Activated naive CD8-positive, alpha-beta T cell treated with anti-CD3 and anti-CD28 coated beads, Interleukin-2, amount 50 U/mL, for 24 hours (primary cell): ENCODE data around the gene SNIP1.
"Not testable (repeated sequence)": the region's sequence is repeated elsewhere in the genome, so short reads cannot be mapped to it uniquely, and the experiment has no call there.

Experiments
- ATAC-seq: fragments of 150-1000 bp; cut with Tn5 transposase; one replicate; pipeline ENCODE4 v1.10.0; 2021
- DNase-seq: peaks from one replicate; pipeline ENCODE4 v3.0.0; 2021
- H3K27ac Mint-ChIP-seq: one replicate; pipeline ENCODE4 v1.8.0; 2021; ENCODE audit warnings: mild to moderate bottlenecking, mixed read lengths
- H3K27me3 Mint-ChIP-seq: one replicate; pipeline ENCODE4 v1.8.0; 2021; ENCODE audit warnings: mixed read lengths
- H3K36me3 Mint-ChIP-seq: one replicate; pipeline ENCODE4 v1.8.0; 2021; ENCODE audit warnings: low read depth, mixed read lengths
- H3K4me1 Mint-ChIP-seq: one replicate; pipeline ENCODE4 v1.8.0; 2021; ENCODE audit warnings: mixed read lengths
- H3K4me3 Mint-ChIP-seq: one replicate; pipeline ENCODE4 v1.8.0; 2021; ENCODE audit warnings: mild to moderate bottlenecking, moderate library complexity, mixed read lengths
- H3K9me3 Mint-ChIP-seq: one replicate; pipeline ENCODE4 v1.8.0; 2021; ENCODE audit warnings: mixed read lengths

SNIP1 gene

GRCh38 chr1:37564892-37565291 is 10.8 kb upstream of the SNIP1 start:
- Mint-ChIP-seq H3K27me3 (no peaks in the 10 kb centered on the region), H3K27ac (peak overlapping the region; percentile 19), H3K36me3 (peaks cover 44% of the 10 kb centered on the region), H3K9me3 (no peaks in the 10 kb centered on the region), H3K4me1 (no peaks in the 10 kb centered on the region), H3K4me3 (no peak overlapping the region)
- no peak for ATAC-seq
- DNase-seq = no peak

- H3K27ac Mint-ChIP-seq = no peak overlapping the region
- peaks cover 25% of the 10 kb centered on the region for H3K36me3 Mint-ChIP-seq
- H3K27me3 Mint-ChIP-seq = no peaks in the 10 kb centered on the region
- H3K9me3 Mint-ChIP-seq = no peaks in the 10 kb centered on the region
- ATAC-seq = no peak
- H3K4me1 Mint-ChIP-seq = no peaks in the 10 kb centered on the region
- H3K4me3 Mint-ChIP-seq = no peak overlapping the region
- no peak for DNase-seq
These were observed 8.9 kb upstream of the SNIP1 start for GRCh38 chr1:37562984-37563383.

- ATAC-seq (no peak), DNase-seq (peak; percentile 49)
- Mint-ChIP-seq H3K4me1 (peaks cover 2% of the 10 kb centered on the region), H3K4me3 (no peak overlapping the region), H3K9me3 (no peaks in the 10 kb centered on the region), H3K27ac (no peak overlapping the region), H3K27me3 (no peaks in the 10 kb centered on the region), H3K36me3 (peaks cover 16% of the 10 kb centered on the region)
These were observed 7.3 kb upstream of the SNIP1 start for GRCh38 chr1:37561133-37562132.

GRCh38 chr1:37560401-37561132 is 6.5 kb upstream of the SNIP1 start:
- H3K4me1 Mint-ChIP-seq = peaks cover 5% of the 10 kb centered on the region
- no peaks in the 10 kb centered on the region for H3K9me3 Mint-ChIP-seq
- ATAC-seq (no peak), DNase-seq (no peak)
- no peak overlapping the region for H3K27ac Mint-ChIP-seq
- no peak overlapping the region for H3K4me3 Mint-ChIP-seq
- H3K36me3 Mint-ChIP-seq = peaks cover 10% of the 10 kb centered on the region
- H3K27me3 Mint-ChIP-seq = no peaks in the 10 kb centered on the region

- not testable (repeated sequence) for H3K27ac Mint-ChIP-seq, H3K9me3 Mint-ChIP-seq, H3K4me3 Mint-ChIP-seq, H3K36me3 Mint-ChIP-seq, H3K4me1 Mint-ChIP-seq, DNase-seq, ATAC-seq, H3K27me3 Mint-ChIP-seq
These were observed 5.9 kb upstream of the SNIP1 start for GRCh38 chr1:37559957-37560379.

GRCh38 chr1:37559080-37559479 is 5.0 kb upstream of the SNIP1 start:
- no peak overlapping the region for H3K27ac Mint-ChIP-seq
- H3K4me3 Mint-ChIP-seq = no peak overlapping the region
- H3K4me1 Mint-ChIP-seq = peaks cover 7% of the 10 kb centered on the region
- peaks cover 4% of the 10 kb centered on the region for H3K36me3 Mint-ChIP-seq
- H3K27me3 Mint-ChIP-seq = peaks cover 3% of the 10 kb centered on the region
- no peaks in the 10 kb centered on the region for H3K9me3 Mint-ChIP-seq
- DNase-seq (no peak), ATAC-seq (no peak)

- Mint-ChIP-seq H3K27ac (no peak overlapping the region), H3K36me3 (peaks cover 5% of the 10 kb centered on the region), H3K4me3 (no peak overlapping the region), H3K4me1 (peaks cover 9% of the 10 kb centered on the region), H3K9me3 (no peaks in the 10 kb centered on the region), H3K27me3 (peaks cover 3% of the 10 kb centered on the region)
- no peak for ATAC-seq
- DNase-seq = no peak
These were observed 4.3 kb upstream of the SNIP1 start for GRCh38 chr1:37558411-37558810.

- no peak overlapping the region for H3K4me3 Mint-ChIP-seq
- no peak overlapping the region for H3K27ac Mint-ChIP-seq
- H3K27me3 Mint-ChIP-seq = peaks cover 3% of the 10 kb centered on the region
- peaks cover 20% of the 10 kb centered on the region for H3K4me1 Mint-ChIP-seq
- H3K36me3 Mint-ChIP-seq = peaks cover 11% of the 10 kb centered on the region
- DNase-seq = no peak
- no peaks in the 10 kb centered on the region for H3K9me3 Mint-ChIP-seq
- ATAC-seq = no peak
These were observed 3.3 kb upstream of the SNIP1 start for GRCh38 chr1:37557402-37557801.

- Mint-ChIP-seq H3K9me3 (no peaks in the 10 kb centered on the region), H3K27ac (peak within 1 kb of the TSS; percentile 33), H3K27me3 (peaks cover 3% of the 10 kb centered on the region), H3K4me3 (no peak within 1 kb of the TSS), H3K36me3 (peaks cover 15% of the 10 kb centered on the region), H3K4me1 (peaks cover 26% of the 10 kb centered on the region)
- DNase-seq (peak; percentile 34), ATAC-seq (no peak)
These were observed 2.7 kb upstream of the SNIP1 start, which contains the start of gene DNALI1 for GRCh38 chr1:37556712-37557196. DNALI1 (plus strand) TSS chr1:37556940; CDS start chr1:37556995, 55 bp downstream.

GRCh38 chr1:37553598-37553926 is 531 bp downstream of the SNIP1 start:
- Mint-ChIP-seq H3K36me3 (peaks cover 36% of the 10 kb centered on the region), H3K9me3 (no peaks in the 10 kb centered on the region), H3K4me1 (peaks cover 44% of the 10 kb centered on the region), H3K27me3 (peaks cover 3% of the 10 kb centered on the region), H3K4me3 (peak overlapping the region; percentile 98), H3K27ac (peak overlapping the region; percentile 98)
- ATAC-seq (peak; percentile 6), DNase-seq (peak; percentile 5)

GRCh38 chr1:37549341-37549740 is 4.8 kb downstream of the SNIP1 start:
- peaks cover 57% of the 10 kb centered on the region for H3K36me3 Mint-ChIP-seq
- H3K4me1 Mint-ChIP-seq = peaks cover 39% of the 10 kb centered on the region
- H3K27ac Mint-ChIP-seq = peak overlapping the region; percentile 73
- H3K4me3 Mint-ChIP-seq = no peak overlapping the region
- no peaks in the 10 kb centered on the region for H3K27me3 Mint-ChIP-seq
- DNase-seq (no peak), ATAC-seq (no peak)
- no peaks in the 10 kb centered on the region for H3K9me3 Mint-ChIP-seq

GRCh38 chr1:37545019-37545418 is 9.1 kb downstream of the SNIP1 start:
- Mint-ChIP-seq H3K4me1 (peaks cover 11% of the 10 kb centered on the region), H3K4me3 (no peak overlapping the region), H3K36me3 (peaks cover 46% of the 10 kb centered on the region), H3K27ac (no peak overlapping the region), H3K27me3 (no peaks in the 10 kb centered on the region), H3K9me3 (no peaks in the 10 kb centered on the region)
- DNase-seq (no peak), ATAC-seq (no peak)

GRCh38 chr1:37544530-37544929 is 9.6 kb downstream of the SNIP1 start:
- DNase-seq = no peak
- Mint-ChIP-seq H3K27me3 (no peaks in the 10 kb centered on the region), H3K4me1 (peaks cover 7% of the 10 kb centered on the region), H3K36me3 (peaks cover 44% of the 10 kb centered on the region), H3K9me3 (no peaks in the 10 kb centered on the region), H3K4me3 (no peak overlapping the region), H3K27ac (peak overlapping the region; percentile 29)
- ATAC-seq = no peak

- no peak for ATAC-seq
- Mint-ChIP-seq H3K9me3 (no peaks in the 10 kb centered on the region), H3K36me3 (peaks cover 54% of the 10 kb centered on the region), H3K27ac (no peak overlapping the region), H3K4me1 (peaks cover 7% of the 10 kb centered on the region), H3K27me3 (no peaks in the 10 kb centered on the region), H3K4me3 (no peak overlapping the region)
- no peak for DNase-seq
These were observed 13.9 kb downstream of the SNIP1 start for GRCh38 chr1:37540036-37540785.
